Measurements from ENCODE around the gene CHRND.

Gene CHRND

GRCh38 chr2:232490221-232491138 lies 35.5 kb upstream of the CHRND start:
- TF ChIP-seq CTCF (conservative IDR thresholded peaks at IDR 0.05): no peak
- no peak overlapping the region for H3K27ac ChIP-seq

DNA sequence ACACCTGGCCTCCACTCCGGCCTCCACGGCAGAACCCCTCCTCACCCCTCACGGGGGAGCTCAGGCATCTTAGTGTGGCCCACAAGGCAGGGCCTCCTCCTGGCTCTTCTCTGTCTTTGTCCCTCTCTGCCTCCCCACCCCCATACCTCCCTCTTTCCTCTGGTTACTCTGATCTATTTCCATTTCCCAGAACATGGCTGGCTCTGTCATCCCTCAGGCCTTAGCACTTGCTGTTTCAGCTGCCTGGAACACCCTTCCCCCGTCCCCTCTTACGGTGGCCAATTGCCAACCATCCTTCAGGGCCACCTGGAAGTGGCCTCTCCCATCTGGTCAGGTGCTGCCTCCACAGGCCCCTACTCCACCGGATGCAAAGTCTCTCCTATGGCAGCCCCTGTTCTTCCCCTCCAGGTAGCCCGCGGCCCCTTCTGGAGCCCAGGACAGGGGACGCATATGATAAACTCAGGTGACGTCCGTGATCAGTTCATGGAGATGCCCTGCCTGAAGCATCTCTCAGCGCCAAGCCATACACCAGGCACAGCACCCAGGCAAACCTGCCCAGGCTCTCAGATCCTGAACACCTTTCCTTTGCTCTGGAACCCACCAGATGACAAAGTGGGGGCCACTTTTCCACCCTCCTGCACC lies 34.7 kb upstream of the CHRND start:
- no peak for TF ChIP-seq CTCF (conservative IDR thresholded peaks at IDR 0.05)
- no peak overlapping the region for H3K27ac ChIP-seq

- no peak for TF ChIP-seq CTCF (conservative IDR thresholded peaks at IDR 0.05)
- no peak overlapping the region for H3K27ac ChIP-seq
Observed at GRCh38 chr2:232492236-232492848, 33.6 kb upstream of the CHRND start.

- no peak for TF ChIP-seq CTCF (conservative IDR thresholded peaks at IDR 0.05)
- no peak overlapping the region for H3K27ac ChIP-seq
Observed at GRCh38 chr2:232492963-232493700, 32.8 kb upstream of the CHRND start.

GRCh38 chr2:232493701-232494474 lies 32.1 kb upstream of the CHRND start:
- no peak overlapping the region for H3K27ac ChIP-seq
- no peak for TF ChIP-seq CTCF (conservative IDR thresholded peaks at IDR 0.05)

DNA sequence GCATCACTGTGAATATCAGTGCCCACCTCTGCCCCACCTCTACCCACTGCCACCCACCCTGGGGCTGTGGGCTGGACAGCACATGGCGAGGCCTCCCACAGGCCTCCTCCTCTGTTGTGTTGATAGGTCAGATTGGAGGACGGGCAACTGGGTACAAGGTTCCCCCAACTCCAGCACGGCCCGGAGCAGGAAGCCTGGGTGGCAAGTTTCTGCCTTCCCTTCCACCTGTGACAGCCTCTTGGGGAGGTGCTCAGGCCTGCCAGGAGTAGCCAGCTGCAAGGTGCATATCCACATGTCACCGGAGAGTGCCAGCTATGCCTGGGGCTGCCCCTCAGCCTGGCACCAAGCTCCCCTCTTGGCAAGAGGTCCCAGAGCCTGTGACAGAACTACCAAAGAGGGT lies 31.4 kb upstream of the CHRND start:
- no peak overlapping the region for H3K27ac ChIP-seq

More for the DNA sequence above, 31.4 kb upstream of the CHRND start:
- TF ChIP-seq CTCF (conservative IDR thresholded peaks at IDR 0.05): no peak
